HCT116 (cell line): ENCODE data around the gene TMIE. TPM values are rescaled to one million over a fixed set of nuclear protein-coding genes. Genes with fewer than 3 reads are reported as not detected.

ENCODE experiments used
- ATAC-seq: fragments of 200-7000 bp; cut with Tn5 transposase; 2 replicates; pipeline ENCODE4 v1.9.1; 2020; ENCODE audit warnings: mild to moderate bottlenecking, moderate library complexity
- BruUV-seq: library from RNA; stranded (reverse); fragments of 400-500 nt; replicated peaks from 2 replicates; lab custom pipeline; 2021; lab: Mats Ljungman, UMichigan
- CTCF ChIA-PET: fragments of 300-600 bp; sonication (Branson Sonifier 250); formaldehyde crosslinking; loops from one replicate; lab custom pipeline; 2021; ENCODE audit warnings: antibody characterized with exemption; lab: Charles Lee
- POLR2A ChIA-PET: fragments of 300-600, 350-600 bp; sonication (Branson Sonifier 250); formaldehyde crosslinking; loops from one replicate; lab custom pipeline; 2021; ENCODE audit warnings: antibody characterized with exemption; lab: Charles Lee
- RAD21 ChIA-PET, 2 experiments: fragments of 300-600 bp; sonication (Branson Sonifier 250); formaldehyde crosslinking; loops; one replicate each; lab custom pipeline; 2023; ENCODE audit warnings: low total read pairs in 2 of 2; ENCODE audit not compliant: uncharacterized antibody in 2 of 2, unreplicated experiment in 2 of 2, low non-redundant PET in 1 of 2; lab: Charles Lee
- DNase-seq: peaks from one replicate; pipeline ENCODE4 v3.0.0-alpha.2; 2010; ENCODE audit warnings: low read depth, low spot score
- H2AFZ ChIP-seq: fragments of 200-600 bp; shearing (Covaris generic), sonication (generic); 2 replicates; pipeline ENCODE4 v1.6.1; 2017; ENCODE audit warnings: low read depth, mixed run types, mixed read lengths, antibody characterized with exemption, low read length; ENCODE audit not compliant: poor library complexity, severe bottlenecking
- H3K27ac ChIP-seq: 2 replicates; pipeline ENCODE4 v1.5.1; 2012; ENCODE audit warnings: low read depth, low read length
- H3K27me3 ChIP-seq: fragments of 200-600 bp; sonication (generic); 2 replicates; pipeline ENCODE4 v1.6.1; 2016; ENCODE audit warnings: mixed run types, low read length, mixed read lengths; ENCODE audit not compliant: insufficient read depth
- H3K36me3 ChIP-seq, 2 experiments: fragments of 200-500 bp in 1 of 2; fragments of 200-600 bp in 1 of 2; sonication (Bioruptor generic) in 1 of 2; sonication (generic) in 1 of 2; 2 replicates each; pipeline versions ENCODE4 v1.5.1 to v1.6.1; 2014 to 2016; ENCODE audit warnings: low read length in 2 of 2, inconsistent platforms in 1 of 2, mixed read lengths in 1 of 2, mixed run types in 1 of 2; ENCODE audit not compliant: insufficient read depth in 2 of 2, control insufficient read depth in 1 of 2
- H3K4me1 ChIP-seq, 2 experiments: fragments of 200-600 bp in 1 of 2; sonication (generic) in 1 of 2; 2 replicates each; pipeline versions ENCODE4 v1.5.1 to v1.6.1; 2012 to 2017; ENCODE audit warnings: low read length in 2 of 2, inconsistent platforms in 1 of 2, mild to moderate bottlenecking in 1 of 2, mixed read lengths in 1 of 2, mixed run types in 1 of 2, moderate library complexity in 1 of 2; ENCODE audit not compliant: insufficient read depth in 2 of 2, control insufficient read depth in 1 of 2
- H3K4me2 ChIP-seq: fragments of 200-600 bp; sonication (generic); 2 replicates; pipeline ENCODE4 v1.6.1; 2017; ENCODE audit warnings: mixed run types, low read length, mixed read lengths
- H3K4me3 ChIP-seq, 2 experiments: fragments of 200-600 bp in 1 of 2; sonication (generic) in 1 of 2; replicated peaks in 1 of 2; 2 replicates each; pipeline ENCODE4 v1.5.1; 2011 to 2016; ENCODE audit warnings: low read length in 2 of 2, control low read depth in 1 of 2, low read depth in 1 of 2, mild to moderate bottlenecking in 1 of 2, mixed read lengths in 1 of 2, mixed run types in 1 of 2
- H3K79me2 ChIP-seq: fragments of 200-600 bp; sonication (generic); 2 replicates; pipeline ENCODE4 v1.6.1; 2017; ENCODE audit warnings: mild to moderate bottlenecking, mixed run types, low read length, moderate library complexity, mixed read lengths; ENCODE audit not compliant: insufficient read depth
- H3K9ac ChIP-seq: fragments of 200-600 bp; sonication (generic); 2 replicates; pipeline ENCODE4 v1.6.1; 2016; ENCODE audit warnings: low read length, mixed read lengths
- H3K9me2 ChIP-seq: fragments of 200-600 bp; sonication (generic), shearing (Covaris generic); 2 replicates; pipeline ENCODE4 v1.6.1; 2017; ENCODE audit warnings: mixed run types, mild to moderate bottlenecking, moderate library complexity; ENCODE audit not compliant: insufficient read depth
- H3K9me3 ChIP-seq, 2 experiments: fragments of 200-500 bp in 1 of 2; fragments of 200-600 bp in 1 of 2; sonication (Bioruptor generic) in 1 of 2; sonication (generic) in 1 of 2; 2 replicates each; pipeline ENCODE4 v1.6.1; 2014 to 2017; ENCODE audit warnings: low read length in 2 of 2, mixed read lengths in 2 of 2, inconsistent platforms in 1 of 2, low read depth in 1 of 2, mild to moderate bottlenecking in 1 of 2, mixed run types in 1 of 2, moderate library complexity in 1 of 2; ENCODE audit not compliant: control insufficient read depth in 1 of 2, insufficient read depth in 1 of 2
- H4K20me1 ChIP-seq: fragments of 200-600 bp; sonication (generic), shearing (Covaris generic); 2 replicates; pipeline ENCODE4 v1.6.1; 2017; ENCODE audit warnings: mixed run types, mild to moderate bottlenecking, moderate library complexity; ENCODE audit not compliant: insufficient read depth
- CEBPB ChIP-seq: IDR thresholded peaks from 2 replicates; pipeline ENCODE4 v1.6.1; 2012; ENCODE audit warnings: low read depth
- EGR1 ChIP-seq: IDR thresholded peaks from 2 replicates; pipeline ENCODE4 v1.6.1; 2012; ENCODE audit warnings: low read depth
- ELF1 ChIP-seq: IDR thresholded peaks from 2 replicates; pipeline ENCODE4 v1.6.1; 2012; ENCODE audit warnings: low read depth, borderline replicate concordance
- EZH2 ChIP-seq: fragments of 200-600 bp; sonication (generic); IDR thresholded peaks from 2 replicates; pipeline ENCODE4 v1.6.1; 2017; ENCODE audit warnings: antibody characterized with exemption, mixed run types
- FOSL1 ChIP-seq: IDR thresholded peaks from 2 replicates; pipeline ENCODE4 v1.6.1; 2012; ENCODE audit warnings: low read depth
- POLR2AphosphoS5 ChIP-seq: IDR thresholded peaks from 2 replicates; pipeline ENCODE4 v1.6.1; 2011; ENCODE audit warnings: mild to moderate bottlenecking, low read depth, low read length, moderate library complexity
- RAD21 ChIP-seq: IDR thresholded peaks from 2 replicates; pipeline ENCODE4 v1.6.1; 2012; ENCODE audit warnings: low read depth, mild to moderate bottlenecking
- SIN3A ChIP-seq: IDR thresholded peaks from 2 replicates; pipeline ENCODE4 v1.6.1; 2012; ENCODE audit warnings: low read depth
- SP1 ChIP-seq: IDR thresholded peaks from 2 replicates; pipeline ENCODE4 v1.6.1; 2012; ENCODE audit warnings: low read depth
- SRF ChIP-seq: IDR thresholded peaks from 2 replicates; pipeline ENCODE4 v1.6.1; 2012; ENCODE audit warnings: low read depth
- YY1 ChIP-seq: IDR thresholded peaks from 2 replicates; pipeline ENCODE4 v1.6.1; 2011; ENCODE audit warnings: low read length, low read depth, moderate library complexity, mild to moderate bottlenecking; ENCODE audit not compliant: insufficient replicate concordance; ENCODE audit errors: extremely low read depth
- ZNF274 ChIP-seq: fragments of 200-500 bp; sonication (Bioruptor generic); IDR thresholded peaks from 2 replicates; pipeline ENCODE4 v1.6.1; 2014; ENCODE audit warnings: mild to moderate bottlenecking, low read depth, low read length, inconsistent platforms
- intact Hi-C: fragments of 100-400 bp; cut with micrococcal nuclease; formaldehyde crosslinking; loops from 2 replicates; pipeline ENCODE4 v1.10.0; 2022
- total RNA-seq: library from RNA; stranded (reverse); gene quantifications from one replicate; pipeline ENCODE4 v1.2.1, GENCODE V29; 2021; ENCODE audit not compliant: unreplicated experiment
- TF ChIP-seq, protein P1 (sequence below): IDR thresholded peaks from 2 replicates; pipeline ENCODE4 v1.6.1; 2012
- TF ChIP-seq, protein P2 (sequence below): IDR thresholded peaks from 2 replicates; pipeline ENCODE4 v1.6.1; 2012
- TF ChIP-seq, protein P3 (sequence below): IDR thresholded peaks from 2 replicates; pipeline ENCODE4 v1.6.1; 2011; ENCODE audit warnings: mild to moderate bottlenecking, low read length, moderate library complexity; ENCODE audit not compliant: insufficient replicate concordance; ENCODE audit errors: extremely low read depth

Gene TMIE
- total RNA-seq, 1 experiment from 2014 or later = 0.74 TPM

DNA sequence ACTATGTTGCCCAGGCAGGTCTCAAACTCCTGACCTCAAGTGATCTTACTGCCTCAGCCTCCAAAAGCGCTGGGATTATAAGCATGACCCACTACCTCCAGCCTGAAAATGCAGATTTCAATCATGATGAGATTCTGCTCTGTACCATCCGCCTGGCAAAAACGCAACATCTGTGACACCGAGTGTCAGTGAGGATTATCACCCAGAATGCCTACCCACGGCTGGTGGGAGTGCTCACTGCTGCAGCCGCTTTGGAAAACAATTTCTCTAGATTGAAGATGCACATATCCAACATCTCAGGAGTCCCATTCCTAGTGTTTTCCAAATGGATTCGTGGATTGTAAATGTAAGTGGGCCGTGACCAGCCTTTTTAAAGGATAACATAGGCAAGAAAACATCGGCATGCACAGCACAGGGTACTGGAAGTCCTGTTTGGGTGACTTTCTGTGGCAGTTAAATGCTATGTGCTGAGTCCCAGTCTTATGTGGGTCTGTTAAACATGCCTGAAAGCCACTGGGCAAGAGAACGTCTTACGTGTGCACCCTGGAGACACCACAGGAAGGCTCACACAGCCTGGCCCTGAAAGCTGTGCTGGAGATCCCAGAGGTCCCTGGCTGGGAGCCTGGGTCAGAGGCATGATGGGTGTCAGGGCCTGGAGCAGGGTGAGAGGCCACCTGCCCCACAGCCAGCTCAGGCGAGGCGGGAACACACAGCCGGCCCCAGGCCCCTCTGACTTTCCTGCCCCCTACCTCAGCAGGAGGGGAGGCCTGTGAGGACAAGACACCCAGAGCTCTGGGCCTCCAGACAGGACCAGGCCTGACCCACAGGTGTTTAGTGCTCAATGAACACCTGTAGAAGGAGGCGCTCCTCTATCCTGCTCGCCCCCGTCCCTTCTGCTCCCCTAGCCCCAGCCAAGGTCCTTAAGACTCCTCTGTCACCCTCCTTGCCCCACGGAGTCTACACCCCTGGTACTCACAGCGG, 15.6 kb downstream of the TMIE start:
- TF ChIP-seq SIN3A (no peak), ELF1 (no peak), YY1 (no peak), EGR1 (no peak), POLR2AphosphoS5 (no peak), FOSL1 (no peak), ZNF274 (no peak), CEBPB (no peak), RAD21 (no peak), SP1 (no peak), EZH2 (no peak), SRF (no peak)
- TF ChIP-seq, protein P1, sequence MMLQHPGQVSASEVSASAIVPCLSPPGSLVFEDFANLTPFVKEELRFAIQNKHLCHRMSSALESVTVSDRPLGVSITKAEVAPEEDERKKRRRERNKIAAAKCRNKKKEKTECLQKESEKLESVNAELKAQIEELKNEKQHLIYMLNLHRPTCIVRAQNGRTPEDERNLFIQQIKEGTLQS = no peak
- TF ChIP-seq, protein P2, sequence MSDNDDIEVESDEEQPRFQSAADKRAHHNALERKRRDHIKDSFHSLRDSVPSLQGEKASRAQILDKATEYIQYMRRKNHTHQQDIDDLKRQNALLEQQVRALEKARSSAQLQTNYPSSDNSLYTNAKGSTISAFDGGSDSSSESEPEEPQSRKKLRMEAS = no peak
- TF ChIP-seq, protein P3, sequence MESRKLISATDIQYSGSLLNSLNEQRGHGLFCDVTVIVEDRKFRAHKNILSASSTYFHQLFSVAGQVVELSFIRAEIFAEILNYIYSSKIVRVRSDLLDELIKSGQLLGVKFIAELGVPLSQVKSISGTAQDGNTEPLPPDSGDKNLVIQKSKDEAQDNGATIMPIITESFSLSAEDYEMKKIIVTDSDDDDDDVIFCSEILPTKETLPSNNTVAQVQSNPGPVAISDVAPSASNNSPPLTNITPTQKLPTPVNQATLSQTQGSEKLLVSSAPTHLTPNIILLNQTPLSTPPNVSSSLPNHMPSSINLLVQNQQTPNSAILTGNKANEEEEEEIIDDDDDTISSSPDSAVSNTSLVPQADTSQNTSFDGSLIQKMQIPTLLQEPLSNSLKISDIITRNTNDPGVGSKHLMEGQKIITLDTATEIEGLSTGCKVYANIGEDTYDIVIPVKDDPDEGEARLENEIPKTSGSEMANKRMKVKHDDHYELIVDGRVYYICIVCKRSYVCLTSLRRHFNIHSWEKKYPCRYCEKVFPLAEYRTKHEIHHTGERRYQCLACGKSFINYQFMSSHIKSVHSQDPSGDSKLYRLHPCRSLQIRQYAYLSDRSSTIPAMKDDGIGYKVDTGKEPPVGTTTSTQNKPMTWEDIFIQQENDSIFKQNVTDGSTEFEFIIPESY = no peak
- BruUV-seq = no TSS peak
- ATAC-seq (no peak; the same call in 1 of the 2 replicates), DNase-seq (no peak)
- no peak overlapping the region for H3K9ac ChIP-seq
- no peak overlapping the region for H3K27ac ChIP-seq
- POLR2A ChIA-PET = no interaction called here
- intact Hi-C loops = no loop called here
- no peaks in the 10 kb centered on the region for H3K36me3 ChIP-seq
- H3K4me2 ChIP-seq = no peak overlapping the region
- H3K4me1 ChIP-seq = no peaks in the 10 kb centered on the region
- RAD21 ChIA-PET = no interaction called here
- no peaks in the 10 kb centered on the region for H3K79me2 ChIP-seq
- H3K27me3 ChIP-seq = no peaks in the 10 kb centered on the region
- CTCF ChIA-PET = no interaction called here
- H3K4me3 ChIP-seq = no peak overlapping the region
- H3K9me2 ChIP-seq = no peaks in the 10 kb centered on the region
- no peaks in the 10 kb centered on the region for H3K9me3 ChIP-seq
- no peak overlapping the region for H2AFZ ChIP-seq
- H4K20me1 ChIP-seq = no peaks in the 10 kb centered on the region
